DOHH2 (cell line): ENCODE measurements around the gene ARSK.

ENCODE experiments used
- H3F3A ChIP-seq: fragments of 200-600 bp; sonication (generic), shearing (Covaris generic); 2 replicates; pipeline ENCODE4 v1.6.0; 2016; ENCODE audit warnings: antibody characterized with exemption, mild to moderate bottlenecking; ENCODE audit not compliant: control insufficient read depth, insufficient read depth
- H3K27ac ChIP-seq: fragments of 200-600 bp; sonication (generic); 2 replicates; pipeline ENCODE4 v1.5.1; 2014; ENCODE audit warnings: low read depth, mild to moderate bottlenecking, low read length, moderate library complexity
- H3K27me3 ChIP-seq: fragments of 200-600 bp; sonication (generic); 2 replicates; pipeline ENCODE4 v1.6.1; 2014; ENCODE audit warnings: mild to moderate bottlenecking, low read length, mixed read lengths; ENCODE audit not compliant: control insufficient read depth
- H3K36me3 ChIP-seq: fragments of 200-600 bp; sonication (generic); 2 replicates; pipeline ENCODE4 v1.6.1; 2014; ENCODE audit warnings: mild to moderate bottlenecking, low read length, moderate library complexity, mixed read lengths; ENCODE audit not compliant: control insufficient read depth
- H3K4me1 ChIP-seq: fragments of 200-600 bp; sonication (generic); 2 replicates; pipeline ENCODE4 v1.6.1; 2014; ENCODE audit warnings: mild to moderate bottlenecking, low read length, mixed read lengths; ENCODE audit not compliant: control insufficient read depth
- H3K4me2 ChIP-seq: fragments of 200-600 bp; sonication (generic); 2 replicates; pipeline ENCODE4 v1.6.0; 2014; ENCODE audit warnings: mild to moderate bottlenecking, low read length, moderate library complexity
- H3K4me3 ChIP-seq: fragments of 200-600 bp; sonication (generic); 2 replicates; pipeline ENCODE4 v1.5.1; 2014; ENCODE audit warnings: mild to moderate bottlenecking, low read length, mixed read lengths
- H3K79me2 ChIP-seq: fragments of 200-600 bp; sonication (generic); 2 replicates; pipeline ENCODE4 v1.6.1; 2014; ENCODE audit warnings: mild to moderate bottlenecking, low read length, mixed read lengths; ENCODE audit not compliant: control insufficient read depth
- H3K9me2 ChIP-seq: fragments of 200-600 bp; sonication (generic); replicated peaks from 2 replicates; pipeline ENCODE4 v1.6.1; 2014; ENCODE audit warnings: mild to moderate bottlenecking, low read length, mixed read lengths; ENCODE audit not compliant: control insufficient read depth
- H3K9me3 ChIP-seq: fragments of 200-600 bp; sonication (generic); 2 replicates; pipeline ENCODE4 v1.6.1; 2014; ENCODE audit warnings: antibody characterized with exemption, low read length, mixed read lengths; ENCODE audit not compliant: control insufficient read depth, insufficient read depth
- H4K20me1 ChIP-seq: fragments of 200-600 bp; sonication (generic); 2 replicates; pipeline ENCODE4 v1.6.0; 2014; ENCODE audit warnings: low read depth, mild to moderate bottlenecking, antibody characterized with exemption, low read length, moderate library complexity; ENCODE audit not compliant: control insufficient read depth, insufficient read depth
- CTCF ChIP-seq: fragments of 200-600 bp; sonication (generic); IDR thresholded peaks from one replicate; pipeline ENCODE4 v1.5.1; 2014; ENCODE audit warnings: antibody characterized with exemption, mild to moderate bottlenecking, low read depth, low read length; ENCODE audit not compliant: poor library complexity, severe bottlenecking
- EZH2phosphoT487 ChIP-seq: fragments of 200-600 bp; sonication (generic); IDR thresholded peaks from 2 replicates; pipeline ENCODE4 v1.6.1; 2017; ENCODE audit warnings: borderline replicate concordance, mild to moderate bottlenecking, antibody characterized with exemption, low read length, moderate library complexity, mixed read lengths

The ARSK gene

GRCh38 chr5:95647886-95648860 is 93.3 kb downstream of the ARSK start:
- H3K27me3 ChIP-seq = no peaks in the 10 kb centered on the region

GRCh38 chr5:95649274-95649673 is 94.4 kb downstream of the ARSK start:
- H3K9me3 ChIP-seq = no peaks in the 10 kb centered on the region
- H4K20me1 ChIP-seq = no peaks in the 10 kb centered on the region
- H3F3A ChIP-seq = no peaks in the 10 kb centered on the region
- H3K4me3 ChIP-seq = no peak overlapping the region
- TF ChIP-seq CTCF (no peak), EZH2phosphoT487 (no peak)
- no peaks in the 10 kb centered on the region for H3K79me2 ChIP-seq
- no peaks in the 10 kb centered on the region for H3K9me2 ChIP-seq
- H3K4me2 ChIP-seq = no peak overlapping the region
- no peaks in the 10 kb centered on the region for H3K36me3 ChIP-seq
- peaks cover 26% of the 10 kb centered on the region for H3K4me1 ChIP-seq
- no peaks in the 10 kb centered on the region for H3K27me3 ChIP-seq
- H3K27ac ChIP-seq = no peak overlapping the region

More at GRCh38 chr5:95647886-95648860, 93.3 kb downstream of the ARSK start:
- Histone ChIP-seq H3K9me2 (no peaks in the 10 kb centered on the region), H3K4me1 (peaks cover 30% of the 10 kb centered on the region), H4K20me1 (no peaks in the 10 kb centered on the region), H3K4me2 (peak overlapping the region; percentile 71), H3K27ac (no peak overlapping the region), H3K9me3 (no peaks in the 10 kb centered on the region), H3K79me2 (no peaks in the 10 kb centered on the region), H3K4me3 (peak overlapping the region; percentile 75), H3F3A (no peaks in the 10 kb centered on the region), H3K36me3 (no peaks in the 10 kb centered on the region)
- TF ChIP-seq CTCF = no peak
- TF ChIP-seq EZH2phosphoT487 = no peak

GRCh38 chr5:95649842-95650620 is 95.1 kb downstream of the ARSK start:
- Histone ChIP-seq H3K4me2 (no peak overlapping the region), H3K27ac (no peak overlapping the region), H3K27me3 (no peaks in the 10 kb centered on the region), H3K9me2 (no peaks in the 10 kb centered on the region), H3K36me3 (no peaks in the 10 kb centered on the region), H3F3A (no peaks in the 10 kb centered on the region), H3K4me3 (no peak overlapping the region), H3K9me3 (no peaks in the 10 kb centered on the region), H4K20me1 (no peaks in the 10 kb centered on the region), H3K4me1 (peaks cover 23% of the 10 kb centered on the region), H3K79me2 (no peaks in the 10 kb centered on the region)
- TF ChIP-seq EZH2phosphoT487 (no peak), CTCF (no peak)
